Measurements from ENCODE around the gene CGB2. TPM values are rescaled to one million over a fixed set of nuclear protein-coding genes. Genes with fewer than 3 reads are reported as not detected.
A peak's percentile ranks its signal among the peaks of the same experiment; 100 is the strongest.
"Not testable (repeated sequence)": the region's sequence is repeated elsewhere in the genome, so short reads cannot be mapped to it uniquely, and the experiment has no call there.

Gene CGB2
- not detected for total RNA-seq

DNA sequence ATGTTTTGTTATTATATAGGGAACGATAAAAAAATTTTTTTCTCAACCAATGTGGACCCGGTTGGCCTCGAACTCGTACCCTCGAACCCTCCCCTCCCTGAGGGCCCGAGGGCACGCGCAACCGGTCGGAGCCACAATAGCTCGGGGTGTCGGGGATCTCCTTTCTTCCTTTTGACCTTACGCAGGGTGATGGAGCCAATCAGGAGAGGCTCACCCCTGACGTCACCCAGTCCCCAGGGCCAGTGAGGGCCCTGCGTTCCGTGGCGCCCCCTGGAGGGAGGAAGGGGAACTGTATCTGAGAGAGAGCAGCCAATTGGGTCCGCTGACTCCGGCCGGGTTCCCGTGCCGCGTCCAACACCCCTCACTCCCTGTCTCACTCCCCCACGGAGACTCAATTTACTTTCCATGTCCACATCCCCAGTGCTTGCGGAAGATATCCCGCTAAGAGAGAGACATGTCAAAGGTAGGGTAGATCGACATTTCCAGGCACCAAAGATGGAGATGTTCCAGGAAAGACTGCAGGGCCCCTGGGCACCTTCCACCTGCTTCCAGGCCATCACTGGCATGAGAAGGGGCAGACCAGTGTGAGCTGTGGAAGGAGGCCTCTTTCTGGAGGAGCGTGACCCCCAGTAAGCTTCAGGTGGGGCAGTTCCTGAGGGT lies at the start of gene CGB2:
TSS of gene CGB2 (plus strand) at position 249 of the 660 bp plus-strand sequence. CDS start at position 455, 206 bp downstream.
- WGBS, 2 donors: 23 to 42% methylated on average over 24 to 28 of the region's 28 CpGs
- not testable (repeated sequence) for H3K9me3 ChIP-seq; H3K36me3 ChIP-seq; H3K4me3 ChIP-seq; H3K4me1 ChIP-seq; ATAC-seq (ENCODE audit: low FRiP score in 2 of 2); H3K27me3 ChIP-seq; H3K27ac ChIP-seq
- DNase-seq: peak; percentile 32 to 44
- TF ChIP-seq, protein P1, sequence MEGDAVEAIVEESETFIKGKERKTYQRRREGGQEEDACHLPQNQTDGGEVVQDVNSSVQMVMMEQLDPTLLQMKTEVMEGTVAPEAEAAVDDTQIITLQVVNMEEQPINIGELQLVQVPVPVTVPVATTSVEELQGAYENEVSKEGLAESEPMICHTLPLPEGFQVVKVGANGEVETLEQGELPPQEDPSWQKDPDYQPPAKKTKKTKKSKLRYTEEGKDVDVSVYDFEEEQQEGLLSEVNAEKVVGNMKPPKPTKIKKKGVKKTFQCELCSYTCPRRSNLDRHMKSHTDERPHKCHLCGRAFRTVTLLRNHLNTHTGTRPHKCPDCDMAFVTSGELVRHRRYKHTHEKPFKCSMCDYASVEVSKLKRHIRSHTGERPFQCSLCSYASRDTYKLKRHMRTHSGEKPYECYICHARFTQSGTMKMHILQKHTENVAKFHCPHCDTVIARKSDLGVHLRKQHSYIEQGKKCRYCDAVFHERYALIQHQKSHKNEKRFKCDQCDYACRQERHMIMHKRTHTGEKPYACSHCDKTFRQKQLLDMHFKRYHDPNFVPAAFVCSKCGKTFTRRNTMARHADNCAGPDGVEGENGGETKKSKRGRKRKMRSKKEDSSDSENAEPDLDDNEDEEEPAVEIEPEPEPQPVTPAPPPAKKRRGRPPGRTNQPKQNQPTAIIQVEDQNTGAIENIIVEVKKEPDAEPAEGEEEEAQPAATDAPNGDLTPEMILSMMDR (IDR thresholded peaks at IDR 0.05): peak; percentile 19 to 50 (median 28)

- H3K36me3 ChIP-seq: peaks cover 9 to 80% (median 59%) of the 10 kb centered on the region in 4 donors
Measured at GRCh38 chr19:48982280-48982679, 49.4 kb upstream of the CGB2 start.

GRCh38 chr19:48985711-48986110 lies 46.0 kb upstream of the CGB2 start:
- WGBS, 2 donors: 95% methylated on average over 13 of the region's 13 CpGs; no CpG with 5 or more reads in 1 of the 2 donors
- ATAC-seq (ENCODE audit: low FRiP score in 2 of 2): no peak
- TF ChIP-seq EP300 (IDR thresholded peaks at IDR 0.05) (no peak), POLR2A (IDR thresholded peaks at IDR 0.05) (no peak), POLR2AphosphoS5 (IDR thresholded peaks at IDR 0.05) (no peak)
- TF ChIP-seq, protein P1 (IDR thresholded peaks at IDR 0.05): no peak

More at GRCh38 chr19:48982280-48982679, 49.4 kb upstream of the CGB2 start:
- no peak for ATAC-seq (ENCODE audit: low FRiP score in 2 of 2)
- DNase-seq: no peak
- no peak overlapping the region for H3K27ac ChIP-seq
- no peaks in the 10 kb centered on the region for H3K9me3 ChIP-seq
- H3K27me3 ChIP-seq: no peaks in the 10 kb centered on the region
- H3K4me3 ChIP-seq: no peak overlapping the region
- 90 to 97% methylated on average over 9 of the region's 9 CpGs for WGBS, 2 donors
- TF ChIP-seq POLR2AphosphoS5 (IDR thresholded peaks at IDR 0.05): no peak
- no peak for TF ChIP-seq EP300 (IDR thresholded peaks at IDR 0.05)
- TF ChIP-seq, protein P1 (IDR thresholded peaks at IDR 0.05): no peak
- TF ChIP-seq POLR2A (IDR thresholded peaks at IDR 0.05): no peak
- peaks cover 0 to 8% (median 3%) of the 10 kb centered on the region in 4 donors for H3K4me1 ChIP-seq

DNA sequence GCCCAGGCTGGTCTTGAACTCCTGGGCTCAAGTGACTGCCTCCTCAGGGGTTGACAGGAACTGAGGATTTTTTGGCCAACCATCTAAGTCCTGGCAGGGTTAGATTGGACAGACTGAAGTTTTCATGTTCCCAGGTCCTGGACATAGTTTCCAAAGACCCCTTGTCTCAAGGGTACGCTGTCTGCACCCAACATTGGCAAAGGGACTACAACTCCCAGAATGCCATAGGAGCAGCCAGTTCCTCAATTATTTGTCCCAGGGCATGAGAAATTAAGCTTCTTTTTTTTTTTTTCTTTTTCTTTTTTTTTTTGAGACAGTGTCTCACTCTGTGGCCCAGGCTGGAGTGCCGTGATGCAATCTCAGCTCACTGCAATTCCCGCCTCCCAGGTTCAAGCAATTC lies 45.5 kb upstream of the CGB2 start:
- 94 to 96% methylated on average over 3 of the region's 3 CpGs for whole genome bisulfite sequencing, 2 donors
- no peak for ATAC-seq (ENCODE audit: low FRiP score in 2 of 2)
- TF ChIP-seq POLR2A (IDR thresholded peaks at IDR 0.05) (no peak), POLR2AphosphoS5 (IDR thresholded peaks at IDR 0.05) (no peak), EP300 (IDR thresholded peaks at IDR 0.05) (no peak)
- TF ChIP-seq, protein P1 (IDR thresholded peaks at IDR 0.05): no peak
- no peak for DNase-seq
- Histone ChIP-seq H3K4me3 (no peak overlapping the region), H3K36me3 (peaks cover 13 to 92% (median 67%) of the 10 kb centered on the region in 4 donors), H3K9me3 (no peaks in the 10 kb centered on the region), H3K27me3 (no peaks in the 10 kb centered on the region), H3K27ac (no peak overlapping the region), H3K4me1 (peaks cover 4 to 15% (median 8%) of the 10 kb centered on the region in 4 donors)

More at GRCh38 chr19:48985711-48986110, 46.0 kb upstream of the CGB2 start:
- DNase-seq: peak in 1 of 2 donors; percentile 63
- Histone ChIP-seq H3K4me3 (no peak overlapping the region), H3K36me3 (peaks cover 13 to 93% (median 71%) of the 10 kb centered on the region in 4 donors), H3K9me3 (no peaks in the 10 kb centered on the region), H3K27ac (no peak overlapping the region), H3K4me1 (peaks cover 0 to 10% (median 5%) of the 10 kb centered on the region in 4 donors), H3K27me3 (no peaks in the 10 kb centered on the region)

DNA sequence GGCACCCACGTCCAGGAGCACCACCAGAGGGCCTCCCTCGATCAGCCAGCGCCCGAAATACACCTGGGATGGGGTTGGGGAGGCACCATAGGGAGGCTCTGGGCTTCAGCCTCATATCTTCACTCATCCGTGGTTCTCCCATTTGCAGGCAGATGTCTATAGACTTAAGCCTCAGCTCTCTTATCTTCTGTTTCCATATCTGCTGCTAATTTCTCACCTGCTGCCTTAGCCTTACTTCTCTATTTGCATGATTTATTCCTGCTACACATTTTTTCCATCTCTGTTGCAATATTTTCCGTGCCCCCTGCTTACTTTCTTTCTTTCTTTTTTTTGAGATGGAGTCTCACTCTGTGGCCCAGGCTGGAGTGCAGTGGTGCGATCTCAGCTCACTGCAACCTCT lies 44.4 kb upstream of the CGB2 start:
- Histone ChIP-seq H3K4me1 (peaks cover 15 to 26% (median 19%) of the 10 kb centered on the region in 4 donors), H3K27ac (no peak overlapping the region), H3K4me3 (no peak overlapping the region), H3K9me3 (no peaks in the 10 kb centered on the region), H3K27me3 (no peaks in the 10 kb centered on the region), H3K36me3 (peaks cover 13 to 81% (median 57%) of the 10 kb centered on the region in 4 donors)
- WGBS, 2 donors: 85 to 88% methylated on average over 5 to 7 of the region's 7 CpGs
- DNase-seq (no peak), ATAC-seq (ENCODE audit: low FRiP score in 2 of 2) (no peak)
- TF ChIP-seq POLR2AphosphoS5 (IDR thresholded peaks at IDR 0.05): no peak
- no peak for TF ChIP-seq EP300 (IDR thresholded peaks at IDR 0.05)
- TF ChIP-seq, protein P1 (IDR thresholded peaks at IDR 0.05): no peak

Data from upper lobe of left lung (tissue), 6 donors.